Vagina (tissue), 2 donors: Measurements from ENCODE around the gene NAT8L.

Source experiments
- POLR2A ChIP-seq, 2 donors: fragments of 450-650 bp; IDR thresholded peaks; one replicate each; pipeline ENCODE4 v1.6.1; 2017; ENCODE audit warnings: antibody characterized with exemption in 2 of 2, mild to moderate bottlenecking in 2 of 2, moderate library complexity in 2 of 2
- POLR2AphosphoS5 ChIP-seq, 2 donors: sonication (generic); formaldehyde crosslinking; IDR thresholded peaks; one replicate each; pipeline ENCODE4 v1.9.0; 2017; ENCODE audit warnings: antibody characterized with exemption in 2 of 2, mild to moderate bottlenecking in 2 of 2, low read depth in 1 of 2; ENCODE audit not compliant: insufficient read depth in 1 of 2
- TF ChIP-seq, protein P1 (sequence below), 3 experiments: fragments of 450-650 bp in 2 of 3; fragments of 200-600 bp in 1 of 3; sonication (generic) in 1 of 3; IDR thresholded peaks; one replicate each; pipeline ENCODE4 v1.5.1; 2017 to 2019; ENCODE audit warnings: antibody characterized with exemption in 3 of 3, mild to moderate bottlenecking in 2 of 3, moderate library complexity in 2 of 3

DNA sequence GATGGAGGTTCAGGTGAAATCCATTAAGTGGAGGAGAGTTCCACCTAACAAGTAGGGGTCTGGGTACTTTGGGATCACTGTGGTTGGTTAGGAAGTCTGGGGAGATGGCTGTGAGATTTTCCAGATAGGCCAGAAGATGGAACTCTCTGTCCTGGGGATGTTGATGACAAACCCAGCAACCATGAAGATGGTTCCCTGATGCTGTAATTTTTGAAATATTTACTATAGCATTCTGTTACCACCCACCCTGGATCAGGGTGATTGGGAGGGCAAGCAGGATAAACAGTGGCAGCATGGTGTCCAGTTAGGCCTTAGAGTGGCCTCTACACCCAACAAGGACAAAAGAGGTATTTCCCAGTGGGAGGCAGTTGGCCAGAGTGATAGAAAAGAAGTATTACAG, 34.4 kb upstream of the NAT8L start:
- TF ChIP-seq, protein P1, sequence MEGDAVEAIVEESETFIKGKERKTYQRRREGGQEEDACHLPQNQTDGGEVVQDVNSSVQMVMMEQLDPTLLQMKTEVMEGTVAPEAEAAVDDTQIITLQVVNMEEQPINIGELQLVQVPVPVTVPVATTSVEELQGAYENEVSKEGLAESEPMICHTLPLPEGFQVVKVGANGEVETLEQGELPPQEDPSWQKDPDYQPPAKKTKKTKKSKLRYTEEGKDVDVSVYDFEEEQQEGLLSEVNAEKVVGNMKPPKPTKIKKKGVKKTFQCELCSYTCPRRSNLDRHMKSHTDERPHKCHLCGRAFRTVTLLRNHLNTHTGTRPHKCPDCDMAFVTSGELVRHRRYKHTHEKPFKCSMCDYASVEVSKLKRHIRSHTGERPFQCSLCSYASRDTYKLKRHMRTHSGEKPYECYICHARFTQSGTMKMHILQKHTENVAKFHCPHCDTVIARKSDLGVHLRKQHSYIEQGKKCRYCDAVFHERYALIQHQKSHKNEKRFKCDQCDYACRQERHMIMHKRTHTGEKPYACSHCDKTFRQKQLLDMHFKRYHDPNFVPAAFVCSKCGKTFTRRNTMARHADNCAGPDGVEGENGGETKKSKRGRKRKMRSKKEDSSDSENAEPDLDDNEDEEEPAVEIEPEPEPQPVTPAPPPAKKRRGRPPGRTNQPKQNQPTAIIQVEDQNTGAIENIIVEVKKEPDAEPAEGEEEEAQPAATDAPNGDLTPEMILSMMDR (IDR thresholded peaks at IDR 0.05), result no peak
- no peak for TF ChIP-seq POLR2A (IDR thresholded peaks at IDR 0.05)
- TF ChIP-seq POLR2AphosphoS5 (IDR thresholded peaks at IDR 0.05; ENCODE audit: insufficient read depth in 1 of 2, low read depth in 1 of 2), result no peak
